GM10266 (cell line): ENCODE results near the gene CBLN3.
"Not testable (repeated sequence)": the region's sequence is repeated elsewhere in the genome, so short reads cannot be mapped to it uniquely, and the experiment has no call there.

Experiments
- DNase-seq: peaks from one replicate; pipeline ENCODE4 v3.0.0; 2012; ENCODE audit errors: extremely low spot score
- TF ChIP-seq, protein P1 (sequence below): IDR thresholded peaks from 2 replicates; pipeline ENCODE4 v1.5.1; 2012; ENCODE audit warnings: mild to moderate bottlenecking, low read depth; ENCODE audit not compliant: control insufficient read depth, insufficient read depth; ENCODE audit errors: missing control alignments

CBLN3 gene

DNA sequence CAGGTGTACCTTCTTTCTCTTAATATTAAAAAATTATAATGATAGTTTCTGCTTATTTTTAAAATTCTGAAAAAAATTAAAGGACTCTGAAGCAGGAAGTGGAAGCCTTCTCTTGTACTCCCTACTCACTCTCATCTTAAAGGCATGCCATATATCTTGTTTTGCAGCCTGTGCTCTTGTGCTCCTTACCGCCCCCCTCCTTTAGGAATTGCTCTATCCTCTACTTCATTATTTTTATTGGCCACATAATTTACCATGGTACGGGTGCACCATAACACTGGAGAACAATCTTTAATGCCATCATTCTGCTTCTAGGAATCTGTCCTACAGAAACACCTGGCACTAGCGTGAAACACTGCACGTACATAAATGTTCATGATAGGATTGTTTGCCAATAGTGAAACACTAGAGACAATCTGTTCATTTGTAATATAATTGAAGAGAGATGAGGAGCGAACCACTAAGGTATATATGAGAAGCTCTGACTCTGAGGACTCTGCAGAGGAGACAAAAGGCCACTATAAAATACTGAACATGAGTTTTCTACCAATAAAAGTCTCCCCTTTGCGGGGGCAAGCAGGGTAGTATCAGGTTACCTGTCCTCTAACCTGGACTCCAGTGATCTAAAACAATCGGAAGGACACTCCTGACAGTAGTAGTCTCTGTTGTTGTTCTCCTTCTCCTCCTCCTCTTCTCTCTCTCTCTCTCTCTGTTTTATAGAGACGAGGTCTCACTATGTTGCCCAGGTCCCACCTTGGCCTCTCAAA lies 37.0 kb downstream of the CBLN3 start:
- TF ChIP-seq, protein P1, sequence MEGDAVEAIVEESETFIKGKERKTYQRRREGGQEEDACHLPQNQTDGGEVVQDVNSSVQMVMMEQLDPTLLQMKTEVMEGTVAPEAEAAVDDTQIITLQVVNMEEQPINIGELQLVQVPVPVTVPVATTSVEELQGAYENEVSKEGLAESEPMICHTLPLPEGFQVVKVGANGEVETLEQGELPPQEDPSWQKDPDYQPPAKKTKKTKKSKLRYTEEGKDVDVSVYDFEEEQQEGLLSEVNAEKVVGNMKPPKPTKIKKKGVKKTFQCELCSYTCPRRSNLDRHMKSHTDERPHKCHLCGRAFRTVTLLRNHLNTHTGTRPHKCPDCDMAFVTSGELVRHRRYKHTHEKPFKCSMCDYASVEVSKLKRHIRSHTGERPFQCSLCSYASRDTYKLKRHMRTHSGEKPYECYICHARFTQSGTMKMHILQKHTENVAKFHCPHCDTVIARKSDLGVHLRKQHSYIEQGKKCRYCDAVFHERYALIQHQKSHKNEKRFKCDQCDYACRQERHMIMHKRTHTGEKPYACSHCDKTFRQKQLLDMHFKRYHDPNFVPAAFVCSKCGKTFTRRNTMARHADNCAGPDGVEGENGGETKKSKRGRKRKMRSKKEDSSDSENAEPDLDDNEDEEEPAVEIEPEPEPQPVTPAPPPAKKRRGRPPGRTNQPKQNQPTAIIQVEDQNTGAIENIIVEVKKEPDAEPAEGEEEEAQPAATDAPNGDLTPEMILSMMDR, result no peak
- DNase-seq, result no peak

DNA sequence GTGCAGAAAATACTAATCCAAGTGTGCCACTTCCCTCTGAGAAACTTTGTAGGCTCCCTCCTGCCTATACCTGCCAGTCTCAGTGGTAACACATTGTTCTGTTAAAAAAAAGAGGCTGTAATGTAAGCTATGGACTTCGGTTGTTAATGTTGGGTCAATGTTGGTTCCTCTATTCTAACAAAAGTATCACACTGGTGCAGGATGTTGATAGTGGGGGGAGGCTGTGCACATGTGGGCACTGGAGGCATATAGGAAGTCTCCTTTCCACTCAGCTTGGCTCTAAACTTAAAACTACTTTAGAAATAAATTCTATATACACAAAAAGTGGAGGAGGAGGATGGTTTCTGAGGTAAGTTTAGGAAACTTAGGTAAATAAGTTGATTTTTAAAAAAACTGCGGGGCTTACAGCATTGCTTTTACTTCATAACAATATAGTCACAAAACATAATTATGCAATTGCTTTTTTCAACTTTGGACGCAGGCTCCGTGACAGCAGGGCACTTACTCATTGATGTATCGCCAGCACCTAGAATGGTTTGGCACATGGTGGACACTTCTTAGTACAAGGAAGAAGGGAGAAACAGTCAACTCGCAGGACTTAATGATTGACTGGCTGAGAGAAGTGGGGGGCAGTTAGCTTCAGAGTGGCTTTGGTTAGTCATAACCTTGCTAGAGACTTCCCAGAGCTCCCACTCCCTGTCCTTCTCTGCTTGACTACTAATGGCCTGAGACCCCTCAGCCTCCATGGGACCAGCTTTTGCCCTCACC lies 38.6 kb downstream of the CBLN3 start:
- DNase-seq, result no peak
- TF ChIP-seq, protein P1, result no peak

DNA sequence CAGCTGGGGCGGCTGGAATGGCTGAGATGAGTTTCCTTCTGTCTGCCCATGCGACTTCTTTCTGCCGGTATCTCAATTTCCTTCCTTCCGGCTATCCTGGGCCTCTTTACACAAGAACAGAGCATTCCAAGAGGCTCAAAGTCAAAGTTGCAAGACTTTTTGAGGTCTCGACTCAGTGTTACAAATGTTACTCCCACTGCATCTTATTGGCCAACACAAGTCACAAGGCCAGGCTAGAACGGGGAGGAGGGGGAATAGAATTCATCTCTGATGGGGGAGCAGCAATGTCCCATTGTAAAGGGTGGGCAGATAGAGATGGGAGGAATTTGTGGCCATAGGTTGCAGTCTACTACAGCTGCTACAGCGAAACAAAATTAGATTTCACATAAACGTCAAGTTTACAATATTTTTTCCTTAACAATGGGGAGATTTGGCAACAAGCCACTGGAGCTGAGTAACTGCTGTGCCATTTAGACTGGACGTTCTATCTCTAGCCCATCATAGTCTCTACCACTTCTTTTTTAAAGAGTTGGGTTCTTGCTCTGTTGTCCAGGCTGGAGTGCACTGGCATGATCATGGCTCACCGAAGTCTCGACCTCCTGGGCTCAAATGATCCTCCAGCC lies 40.1 kb downstream of the CBLN3 start:
- TF ChIP-seq, protein P1, result no peak
- no peak for DNase-seq

DNA sequence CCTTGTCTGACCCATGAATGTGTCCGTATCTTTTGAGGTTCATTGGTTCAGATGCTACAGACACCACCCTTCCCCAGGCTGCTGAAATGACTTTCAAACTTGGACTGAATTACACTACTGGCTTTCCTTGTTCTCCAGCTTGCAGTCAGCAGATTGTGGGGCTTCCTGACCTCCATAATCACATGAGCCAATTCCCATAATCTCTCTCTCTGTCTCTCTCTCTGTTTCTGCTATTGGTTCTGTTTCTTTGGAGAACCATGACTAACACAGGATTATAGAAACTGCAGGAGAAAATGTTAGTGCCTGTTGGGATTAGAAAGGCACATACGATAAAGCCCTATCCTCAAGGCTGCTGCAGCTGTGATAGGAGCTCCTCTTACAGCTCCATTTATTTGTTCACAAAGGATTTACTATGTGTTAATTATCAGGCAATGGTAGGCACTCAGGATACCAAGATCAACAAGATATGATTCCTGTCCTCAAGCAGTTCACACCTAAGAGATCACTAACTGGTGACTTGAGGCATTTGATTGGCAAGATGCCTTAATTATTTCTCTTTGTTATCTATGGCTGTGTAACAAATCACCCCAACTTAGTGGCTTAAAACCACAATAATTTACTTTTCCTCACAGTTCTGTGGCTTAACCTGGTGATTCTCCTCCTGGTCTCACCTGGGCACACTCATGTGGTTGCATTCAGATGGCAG lies 40.8 kb downstream of the CBLN3 start:
- DNase-seq, result no peak
- TF ChIP-seq, protein P1, result no peak

DNA sequence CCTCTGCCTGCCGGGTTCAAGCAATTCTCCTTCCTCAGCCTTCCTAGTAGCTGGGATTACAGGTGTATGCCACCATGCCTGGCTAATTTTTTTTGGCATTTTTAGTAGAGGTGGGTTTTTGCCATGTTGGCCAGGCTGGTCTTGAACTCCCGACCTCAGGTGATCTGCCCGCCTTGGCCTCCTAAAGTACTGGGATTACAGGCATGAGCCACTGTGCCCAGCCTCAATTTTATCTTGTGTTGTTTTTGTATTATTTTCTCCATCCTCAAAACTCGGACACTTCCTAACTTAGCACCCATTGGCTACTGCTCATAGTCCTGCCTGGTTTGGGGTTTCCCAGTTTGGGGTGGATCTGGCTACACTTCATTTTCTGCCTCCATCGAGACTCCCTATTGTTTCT lies 41.9 kb downstream of the CBLN3 start:
- DNase-seq, result not testable (repeated sequence)

DNA sequence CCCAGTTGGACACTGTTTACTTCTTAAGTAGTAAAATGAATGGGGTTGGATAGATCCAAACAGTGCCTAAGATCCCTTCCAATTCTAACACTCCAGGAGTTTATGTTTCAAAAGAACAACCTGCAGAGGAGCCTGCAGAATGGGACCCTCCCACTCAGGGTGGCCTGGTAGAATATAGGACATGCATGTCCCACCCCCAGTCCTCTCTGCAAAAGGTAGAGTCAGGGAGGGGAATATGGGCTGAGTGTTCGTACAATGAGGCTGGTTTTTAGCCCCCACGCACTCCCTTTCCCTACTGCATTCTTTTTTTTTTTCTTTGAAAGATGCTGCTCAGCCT lies 42.5 kb downstream of the CBLN3 start:
- no peak for DNase-seq
- TF ChIP-seq, protein P1, result no peak

DNA sequence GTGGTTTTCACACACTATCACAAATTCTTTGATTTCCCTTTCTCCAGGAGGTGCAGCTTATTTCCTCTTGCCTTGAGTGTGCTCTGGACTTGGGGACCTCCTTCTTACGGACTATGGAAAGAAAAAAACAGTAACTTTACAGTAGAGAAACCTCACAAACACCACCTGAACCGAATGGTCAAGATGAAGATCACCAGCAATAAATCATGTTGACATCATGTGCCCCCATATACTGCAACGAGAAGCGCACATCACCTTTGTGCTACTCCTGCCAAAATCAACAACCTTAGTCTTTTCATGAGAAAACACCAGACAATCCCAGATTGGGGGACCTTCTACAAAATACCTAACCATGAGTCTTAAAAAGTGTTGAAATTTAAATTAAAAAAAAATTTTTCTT lies 43.9 kb downstream of the CBLN3 start:
- DNase-seq, result no peak
- TF ChIP-seq, protein P1, result no peak
